Mesangial cell (primary cell): ENCODE measurements around the gene TMEM235. TPM values are rescaled to one million over a fixed set of nuclear protein-coding genes. Genes with fewer than 3 reads are reported as not detected.

Experiments
- total RNA-seq: library from RNA; depleted of rRNA; stranded (reverse); fragments of >200 nt; gene quantifications from 2 replicates; pipeline ENCODE4 v1.2.3, GENCODE V29; 2015

The TMEM235 gene
- not detected in 2 replicates for total RNA-seq

GRCh38 chr17:78230996-78231935 is at the start of gene TMEM235:
TMEM235 (plus strand) TSS chr17:78231631; CDS start chr17:78232024, 393 bp downstream.

GRCh38 chr17:78186692-78187595 is 44.5 kb upstream of the TMEM235 start, which contains the start of the genes AFMID and TK1:
AFMID (plus strand) TSS chr17:78187362; CDS start chr17:78187371, 9 bp downstream.
TK1 (minus strand) TSS chr17:78187052; CDS start chr17:78186994, 58 bp downstream.

GRCh38 chr17:78214016-78214705 is 17.3 kb upstream of the TMEM235 start, which contains the start of gene BIRC5:
BIRC5 (plus strand) TSS chr17:78214253; CDS start chr17:78214317, 64 bp downstream.

Other genes with a start within 250 kb of the TMEM235 start
- gene TMC6, start 102.9 kb upstream of the TMEM235 start, total RNA-seq = 18.4 and 33.7 TPM in 2 replicates
- under 0.01 TPM in 1 of 2 replicates, not detected in the other for gene TMC8, start 100.9 kb upstream of the TMEM235 start, total RNA-seq
- not detected in 2 replicates for gene C17orf99, start 85.2 kb upstream of the TMEM235 start, total RNA-seq
- 59.3 and 93.6 TPM in 2 replicates for gene SYNGR2, start 63.0 kb upstream of the TMEM235 start, total RNA-seq
- gene TK1, start 44.6 kb upstream of the TMEM235 start, total RNA-seq = 23.7 and 256 TPM in 2 replicates
- 25.7 and 34.5 TPM in 2 replicates for gene AFMID, start 44.3 kb upstream of the TMEM235 start, total RNA-seq
- 12.2 and 122 TPM in 2 replicates for gene BIRC5, start 17.4 kb upstream of the TMEM235 start, total RNA-seq
- 40.2 and 61.6 TPM in 2 replicates for gene SOCS3, start 128.4 kb downstream of the TMEM235 start, total RNA-seq
- 31.6 and 53.2 TPM in 2 replicates for gene PGS1, start 147.0 kb downstream of the TMEM235 start, total RNA-seq